ENCODE data around the gene ENTPD5.
"Not testable (repeated sequence)": the region's sequence is repeated elsewhere in the genome, so short reads cannot be mapped to it uniquely, and the experiment has no call there.

The ENTPD5 gene

GRCh38 chr14:73991092-73991491 is 28.0 kb downstream of the ENTPD5 start:
- no peak overlapping the region for H3K4me3 ChIP-seq (ENCODE audit: low read depth, low read length)
- TF ChIP-seq CTCF (IDR thresholded peaks at IDR 0.05; ENCODE audit: insufficient read depth, low read depth, low read length, missing control alignments) = no peak
- DNase-seq (ENCODE audit: low read depth) = no peak

- H3K4me3 ChIP-seq (ENCODE audit: low read depth, low read length); DNase-seq (ENCODE audit: low read depth): not testable (repeated sequence)
Observed at GRCh38 chr14:73988656-73989055, 30.4 kb downstream of the ENTPD5 start.

- no peak overlapping the region for H3K4me3 ChIP-seq (ENCODE audit: low read depth, low read length)
- no peak for TF ChIP-seq CTCF (IDR thresholded peaks at IDR 0.05; ENCODE audit: insufficient read depth, low read depth, low read length, missing control alignments)
- DNase-seq (ENCODE audit: low read depth) = no peak
Observed at GRCh38 chr14:73988065-73988464, 31.0 kb downstream of the ENTPD5 start.

GRCh38 chr14:73977896-73978295 is 41.2 kb downstream of the ENTPD5 start:
- DNase-seq (ENCODE audit: low read depth) = no peak
- H3K4me3 ChIP-seq (ENCODE audit: low read depth, low read length) = no peak overlapping the region

GRCh38 chr14:73976125-73976524 is 43.0 kb downstream of the ENTPD5 start:
- DNase-seq (ENCODE audit: low read depth) = no peak
- no peak for TF ChIP-seq CTCF (IDR thresholded peaks at IDR 0.05; ENCODE audit: insufficient read depth, low read depth, low read length, missing control alignments)
- no peak overlapping the region for H3K4me3 ChIP-seq (ENCODE audit: low read depth, low read length)

More at GRCh38 chr14:73977896-73978295, 41.2 kb downstream of the ENTPD5 start:
- TF ChIP-seq CTCF (IDR thresholded peaks at IDR 0.05; ENCODE audit: insufficient read depth, low read depth, low read length, missing control alignments) = no peak

- no peak for DNase-seq (ENCODE audit: low read depth)
- H3K4me3 ChIP-seq (ENCODE audit: low read depth, low read length) = no peak overlapping the region
- no peak for TF ChIP-seq CTCF (IDR thresholded peaks at IDR 0.05; ENCODE audit: insufficient read depth, low read depth, low read length, missing control alignments)
Observed at GRCh38 chr14:73973497-73973896, 45.6 kb downstream of the ENTPD5 start.

- H3K4me3 ChIP-seq (ENCODE audit: low read depth, low read length) = no peak overlapping the region
- no peak for TF ChIP-seq CTCF (IDR thresholded peaks at IDR 0.05; ENCODE audit: insufficient read depth, low read depth, low read length, missing control alignments)
- no peak for DNase-seq (ENCODE audit: low read depth)
Observed at GRCh38 chr14:73968885-73969284, 50.2 kb downstream of the ENTPD5 start.

Measured in GM12865 (cell line).